ENCODE measurements around the gene CPA3.

CPA3 gene

DNA sequence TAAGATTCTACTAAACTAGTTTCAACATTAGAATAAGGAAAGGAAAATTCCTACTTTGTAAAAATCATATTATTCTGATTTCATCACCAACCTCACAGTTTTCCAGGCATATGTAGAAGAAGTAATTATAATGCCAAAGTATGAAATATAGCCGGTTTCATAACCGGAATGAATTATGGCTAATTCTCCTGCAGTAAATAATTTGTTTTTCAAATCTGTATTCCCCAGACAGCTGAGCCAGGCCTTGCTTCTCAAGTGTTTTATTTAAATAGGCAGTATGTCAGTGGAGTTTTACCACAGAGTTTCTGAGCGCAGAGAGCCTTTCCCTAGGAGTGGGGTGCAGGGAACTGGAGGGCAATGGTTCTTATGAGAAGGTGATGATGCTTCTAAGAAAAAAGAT lies 8.7 kb upstream of the CPA3 start:
- Histone ChIP-seq H3K4me3 (ENCODE audit: low read depth in 1 of 5, low read length in 5 of 5) (peak overlapping the region in 1 of 5 donors; percentile 20), H3K27ac (ENCODE audit: low read depth, low read length) (peak overlapping the region; percentile 56), H3K9me3 (ENCODE audit: control insufficient read depth in 5 of 5, low read length in 5 of 5) (no peaks in the 10 kb centered on the region), H3K36me3 (ENCODE audit: control insufficient read depth in 5 of 5, insufficient read depth in 5 of 5, low read length in 5 of 5) (no peaks in the 10 kb centered on the region), H3K27me3 (ENCODE audit: control insufficient read depth in 5 of 5, insufficient read depth in 4 of 5, low read length in 5 of 5) (no peaks in the 10 kb centered on the region), H3K9ac (ENCODE audit: low read length in 5 of 5) (peak overlapping the region in 1 of 5 donors; percentile 18), H3K4me1 (ENCODE audit: control insufficient read depth in 5 of 5, insufficient read depth in 5 of 5, low read length in 5 of 5) (peaks cover 0 to 21% (median 14%) of the 10 kb centered on the region in 5 donors)

DNA sequence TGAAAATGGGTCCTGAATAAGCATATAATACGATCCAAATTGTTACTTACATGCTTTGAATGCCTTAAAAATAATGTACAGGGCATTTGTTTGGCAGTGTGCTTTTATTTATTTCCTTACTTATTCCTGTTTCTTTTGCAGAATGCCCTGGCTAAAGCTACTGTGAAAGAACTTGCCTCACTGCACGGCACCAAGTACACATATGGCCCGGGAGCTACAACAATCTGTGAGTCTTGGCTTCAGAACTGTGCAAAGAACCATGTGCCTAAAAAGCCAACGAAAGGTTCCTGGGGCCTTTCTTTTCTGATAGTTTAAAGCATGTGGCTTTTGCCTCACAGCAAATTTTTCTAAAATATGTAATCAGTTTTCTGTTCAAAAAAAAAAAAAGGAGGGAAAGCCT lies 7.8 kb upstream of the CPA3 start:
- H3K36me3 ChIP-seq (ENCODE audit: control insufficient read depth in 5 of 5, insufficient read depth in 5 of 5, low read length in 5 of 5): no peaks in the 10 kb centered on the region
- peaks cover 0 to 19% (median 12%) of the 10 kb centered on the region in 5 donors for H3K4me1 ChIP-seq (ENCODE audit: control insufficient read depth in 5 of 5, insufficient read depth in 5 of 5, low read length in 5 of 5)
- H3K4me3 ChIP-seq (ENCODE audit: low read depth in 1 of 5, low read length in 5 of 5): peak overlapping the region in 1 of 5 donors; percentile 20
- no peak overlapping the region for H3K9ac ChIP-seq (ENCODE audit: low read length in 5 of 5)
- H3K27me3 ChIP-seq (ENCODE audit: control insufficient read depth in 5 of 5, insufficient read depth in 4 of 5, low read length in 5 of 5): no peaks in the 10 kb centered on the region
- H3K27ac ChIP-seq (ENCODE audit: low read depth, low read length): no peak overlapping the region
- H3K9me3 ChIP-seq (ENCODE audit: control insufficient read depth in 5 of 5, low read length in 5 of 5): no peaks in the 10 kb centered on the region

DNA sequence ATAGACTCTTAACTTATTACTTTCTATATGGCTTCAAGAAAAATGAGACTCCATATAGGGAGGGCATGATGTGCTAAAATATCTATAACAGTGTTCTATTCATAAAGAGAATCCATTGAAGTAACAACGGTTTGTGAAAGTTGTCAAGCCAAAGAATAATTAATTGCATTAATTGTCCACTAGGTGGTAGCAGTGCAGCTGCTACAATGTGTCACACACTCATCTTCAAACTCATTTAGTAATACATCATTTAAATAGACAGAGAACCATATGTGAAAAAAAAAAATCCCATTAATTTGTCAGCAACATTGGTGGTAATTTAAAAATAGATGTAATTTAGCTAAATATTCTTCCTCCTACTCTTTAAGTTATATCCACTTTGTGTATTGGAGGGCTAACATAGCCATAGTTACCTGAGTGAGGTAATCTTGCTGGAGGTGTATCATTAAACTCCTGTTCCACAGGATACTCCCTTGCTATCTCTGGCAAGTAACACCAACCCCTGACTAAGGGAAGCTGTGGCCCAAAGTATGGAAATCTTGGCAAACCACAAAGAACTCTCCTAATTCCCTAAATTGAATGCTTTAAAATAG lies 3.7 kb upstream of the CPA3 start:
- H3K9ac ChIP-seq (ENCODE audit: low read length in 5 of 5): no peak overlapping the region
- no peak overlapping the region for H3K27ac ChIP-seq (ENCODE audit: low read depth, low read length)
- H3K27me3 ChIP-seq (ENCODE audit: control insufficient read depth in 5 of 5, insufficient read depth in 4 of 5, low read length in 5 of 5): no peaks in the 10 kb centered on the region
- no peaks in the 10 kb centered on the region for H3K9me3 ChIP-seq (ENCODE audit: control insufficient read depth in 5 of 5, low read length in 5 of 5)
- peaks cover 0 to 11% (median 9%) of the 10 kb centered on the region in 5 donors for H3K4me1 ChIP-seq (ENCODE audit: control insufficient read depth in 5 of 5, insufficient read depth in 5 of 5, low read length in 5 of 5)
- H3K36me3 ChIP-seq (ENCODE audit: control insufficient read depth in 5 of 5, insufficient read depth in 5 of 5, low read length in 5 of 5): no peaks in the 10 kb centered on the region
- no peak overlapping the region for H3K4me3 ChIP-seq (ENCODE audit: low read depth in 1 of 5, low read length in 5 of 5)

DNA sequence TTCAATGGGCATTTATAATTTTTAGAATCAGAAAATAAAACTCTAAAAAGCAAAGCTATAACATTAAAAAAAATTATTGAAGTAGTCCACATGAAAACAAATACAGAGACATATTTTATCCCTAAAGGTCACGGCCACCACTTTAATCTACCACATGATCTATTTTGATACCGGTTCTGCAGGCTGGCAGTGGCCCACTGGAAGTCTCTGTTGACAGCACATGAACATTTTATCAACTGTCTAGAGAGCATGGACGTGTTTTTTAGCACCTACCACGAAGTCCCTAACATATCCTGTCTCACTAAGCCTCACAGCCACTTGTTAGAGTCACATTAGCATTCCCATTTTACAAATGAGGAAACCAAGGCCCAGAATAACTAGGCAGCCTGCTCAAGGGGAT lies 1.8 kb upstream of the CPA3 start:
- Histone ChIP-seq H3K27ac (ENCODE audit: low read depth, low read length) (no peak overlapping the region), H3K9ac (ENCODE audit: low read length in 5 of 5) (peak overlapping the region in 1 of 5 donors; percentile 15)

DNA sequence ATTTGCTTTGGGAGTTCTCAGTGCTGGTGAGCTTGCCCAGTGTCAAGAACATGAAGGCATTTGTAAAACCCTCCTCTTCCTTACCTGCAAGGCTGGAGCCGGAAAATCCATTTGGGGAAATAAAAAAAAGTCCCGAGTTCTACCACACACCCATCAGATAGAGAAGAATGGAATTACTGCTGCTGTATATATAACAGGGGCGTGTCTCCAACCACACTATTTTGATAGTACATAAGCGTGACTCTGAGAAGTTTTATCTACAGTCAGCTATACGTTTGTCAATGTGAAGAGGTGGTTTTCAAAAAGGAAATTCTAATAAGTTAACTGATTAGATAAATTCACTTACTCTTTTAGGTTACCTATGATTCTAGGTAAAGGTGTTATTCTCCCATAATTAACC lies 1.3 kb upstream of the CPA3 start:
- Histone ChIP-seq H3K27ac (ENCODE audit: low read depth, low read length) (no peak overlapping the region), H3K9ac (ENCODE audit: low read length in 5 of 5) (no peak overlapping the region), H3K4me1 (ENCODE audit: control insufficient read depth in 5 of 5, insufficient read depth in 5 of 5, low read length in 5 of 5) (no peaks in the 10 kb centered on the region), H3K36me3 (ENCODE audit: control insufficient read depth in 5 of 5, insufficient read depth in 5 of 5, low read length in 5 of 5) (no peaks in the 10 kb centered on the region), H3K9me3 (ENCODE audit: control insufficient read depth in 5 of 5, low read length in 5 of 5) (no peaks in the 10 kb centered on the region), H3K4me3 (ENCODE audit: low read depth in 1 of 5, low read length in 5 of 5) (no peak overlapping the region), H3K27me3 (ENCODE audit: control insufficient read depth in 5 of 5, insufficient read depth in 4 of 5, low read length in 5 of 5) (no peaks in the 10 kb centered on the region)

More for the DNA sequence above, 1.8 kb upstream of the CPA3 start:
- Histone ChIP-seq H3K4me3 (ENCODE audit: low read depth in 1 of 5, low read length in 5 of 5) (no peak overlapping the region), H3K9me3 (ENCODE audit: control insufficient read depth in 5 of 5, low read length in 5 of 5) (no peaks in the 10 kb centered on the region), H3K4me1 (ENCODE audit: control insufficient read depth in 5 of 5, insufficient read depth in 5 of 5, low read length in 5 of 5) (no peaks in the 10 kb centered on the region), H3K36me3 (ENCODE audit: control insufficient read depth in 5 of 5, insufficient read depth in 5 of 5, low read length in 5 of 5) (no peaks in the 10 kb centered on the region), H3K27me3 (ENCODE audit: control insufficient read depth in 5 of 5, insufficient read depth in 4 of 5, low read length in 5 of 5) (no peaks in the 10 kb centered on the region)

DNA sequence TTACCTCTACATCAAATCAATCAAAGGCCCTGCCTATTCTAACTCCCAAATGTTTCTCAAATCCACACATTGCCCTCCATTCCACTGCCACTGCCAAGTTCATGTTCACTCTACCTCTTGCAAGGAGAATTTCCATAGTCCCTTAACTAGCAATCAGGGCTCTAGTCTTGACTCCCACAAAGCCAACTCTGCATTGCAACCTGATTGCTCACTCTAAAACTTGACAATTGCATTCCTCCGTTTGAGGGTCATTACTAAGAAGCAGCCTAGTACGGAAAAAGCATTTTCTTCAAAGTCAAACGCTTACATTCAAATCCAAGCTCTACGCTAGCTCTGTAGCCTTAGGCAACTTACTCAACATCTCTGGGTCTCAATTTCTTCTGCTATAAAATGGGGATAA lies 1.2 kb downstream of the CPA3 start:
- Histone ChIP-seq H3K4me1 (ENCODE audit: control insufficient read depth in 5 of 5, insufficient read depth in 5 of 5, low read length in 5 of 5) (no peaks in the 10 kb centered on the region), H3K27me3 (ENCODE audit: control insufficient read depth in 5 of 5, insufficient read depth in 4 of 5, low read length in 5 of 5) (no peaks in the 10 kb centered on the region), H3K9me3 (ENCODE audit: control insufficient read depth in 5 of 5, low read length in 5 of 5) (no peaks in the 10 kb centered on the region), H3K27ac (ENCODE audit: low read depth, low read length) (no peak overlapping the region), H3K9ac (ENCODE audit: low read length in 5 of 5) (no peak overlapping the region), H3K36me3 (ENCODE audit: control insufficient read depth in 5 of 5, insufficient read depth in 5 of 5, low read length in 5 of 5) (no peaks in the 10 kb centered on the region), H3K4me3 (ENCODE audit: low read depth in 1 of 5, low read length in 5 of 5) (no peak overlapping the region)

DNA sequence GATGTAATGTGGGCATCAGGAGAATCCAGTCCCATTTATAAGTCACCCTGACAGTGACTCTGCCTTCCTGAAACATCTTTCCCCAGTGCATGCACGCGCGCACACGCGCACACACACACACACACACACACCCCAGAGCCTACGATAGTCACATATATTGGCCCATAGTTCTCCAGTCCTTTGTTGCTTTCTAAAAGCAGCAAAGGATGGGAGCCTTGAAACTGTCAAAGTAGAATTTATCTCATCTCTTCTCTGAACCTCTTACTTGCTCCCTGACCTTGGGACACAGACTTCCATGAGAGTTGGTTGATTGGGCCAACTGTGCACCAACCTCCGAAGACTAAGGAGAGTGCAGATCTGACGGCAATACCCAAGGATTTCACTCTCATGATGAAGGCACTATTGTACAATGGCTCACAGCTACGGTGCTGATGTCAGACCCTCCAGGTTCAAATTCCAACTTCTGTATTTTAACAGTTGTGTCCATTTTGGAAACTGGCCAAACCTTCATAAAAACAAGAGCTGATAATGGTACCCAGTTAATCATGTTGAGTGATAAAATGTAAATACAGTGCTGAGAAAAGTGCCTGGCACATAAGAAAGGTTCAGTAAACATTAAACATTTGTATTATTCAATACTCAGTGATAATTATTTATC lies 8.3 kb downstream of the CPA3 start:
- Histone ChIP-seq H3K27ac (ENCODE audit: low read depth, low read length) (no peak overlapping the region), H3K9me3 (ENCODE audit: control insufficient read depth in 5 of 5, low read length in 5 of 5) (no peaks in the 10 kb centered on the region), H3K27me3 (ENCODE audit: control insufficient read depth in 5 of 5, insufficient read depth in 4 of 5, low read length in 5 of 5) (no peaks in the 10 kb centered on the region), H3K4me1 (ENCODE audit: control insufficient read depth in 5 of 5, insufficient read depth in 5 of 5, low read length in 5 of 5) (no peaks in the 10 kb centered on the region), H3K4me3 (ENCODE audit: low read depth in 1 of 5, low read length in 5 of 5) (no peak overlapping the region), H3K36me3 (ENCODE audit: control insufficient read depth in 5 of 5, insufficient read depth in 5 of 5, low read length in 5 of 5) (no peaks in the 10 kb centered on the region), H3K9ac (ENCODE audit: low read length in 5 of 5) (no peak overlapping the region)

DNA sequence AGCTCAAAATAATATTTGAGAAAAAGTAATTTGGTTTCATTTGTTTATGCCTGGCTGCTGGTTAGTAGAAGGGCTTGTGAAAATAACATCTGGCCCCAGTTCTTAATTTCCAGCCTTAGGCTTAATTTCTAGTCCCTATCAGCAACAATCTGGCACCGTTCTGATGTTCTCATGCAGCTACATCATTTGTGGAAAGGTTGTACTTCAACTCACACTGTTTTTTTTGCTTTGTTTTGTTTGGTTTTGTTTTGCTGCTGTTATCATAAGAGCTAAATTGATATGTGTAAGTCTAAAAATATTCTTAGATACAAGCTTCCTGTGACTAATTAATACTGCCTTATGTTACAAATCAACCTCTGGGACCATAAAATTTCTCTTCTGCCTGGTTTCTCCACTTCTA lies 8.9 kb downstream of the CPA3 start:
- H3K36me3 ChIP-seq (ENCODE audit: control insufficient read depth in 5 of 5, insufficient read depth in 5 of 5, low read length in 5 of 5): no peaks in the 10 kb centered on the region
- no peaks in the 10 kb centered on the region for H3K4me1 ChIP-seq (ENCODE audit: control insufficient read depth in 5 of 5, insufficient read depth in 5 of 5, low read length in 5 of 5)
- no peak overlapping the region for H3K9ac ChIP-seq (ENCODE audit: low read length in 5 of 5)
- H3K27me3 ChIP-seq (ENCODE audit: control insufficient read depth in 5 of 5, insufficient read depth in 4 of 5, low read length in 5 of 5): no peaks in the 10 kb centered on the region
- no peak overlapping the region for H3K4me3 ChIP-seq (ENCODE audit: low read depth in 1 of 5, low read length in 5 of 5)
- H3K9me3 ChIP-seq (ENCODE audit: control insufficient read depth in 5 of 5, low read length in 5 of 5): no peaks in the 10 kb centered on the region
- H3K27ac ChIP-seq (ENCODE audit: low read depth, low read length): no peak overlapping the region

DNA sequence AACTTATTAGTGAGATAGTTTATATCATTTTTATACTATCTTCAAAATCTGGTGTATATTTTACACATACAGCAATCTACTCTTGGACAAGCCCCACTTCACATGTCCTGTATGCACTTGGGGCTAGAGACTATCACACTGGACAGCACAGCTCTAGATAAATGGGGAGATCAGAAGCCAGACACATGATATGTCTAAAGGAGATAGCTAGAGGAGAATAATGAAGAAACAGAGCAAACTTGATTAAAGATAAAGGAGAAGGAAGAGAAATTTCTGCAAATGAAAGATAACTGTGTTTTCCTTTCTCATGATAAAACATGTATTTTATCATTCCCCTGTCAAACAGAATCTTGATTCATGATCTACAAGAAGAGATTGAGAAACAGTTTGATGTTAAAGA lies 13.0 kb downstream of the CPA3 start:
- no peak overlapping the region for H3K27ac ChIP-seq (ENCODE audit: low read depth, low read length)
- H3K4me1 ChIP-seq (ENCODE audit: control insufficient read depth in 5 of 5, insufficient read depth in 5 of 5, low read length in 5 of 5): peaks cover 0 to 8% (median 2%) of the 10 kb centered on the region in 5 donors
- no peak overlapping the region for H3K9ac ChIP-seq (ENCODE audit: low read length in 5 of 5)
- no peaks in the 10 kb centered on the region for H3K9me3 ChIP-seq (ENCODE audit: control insufficient read depth in 5 of 5, low read length in 5 of 5)
- no peak overlapping the region for H3K4me3 ChIP-seq (ENCODE audit: low read depth in 1 of 5, low read length in 5 of 5)
- H3K36me3 ChIP-seq (ENCODE audit: control insufficient read depth in 5 of 5, insufficient read depth in 5 of 5, low read length in 5 of 5): no peaks in the 10 kb centered on the region
- H3K27me3 ChIP-seq (ENCODE audit: control insufficient read depth in 5 of 5, insufficient read depth in 4 of 5, low read length in 5 of 5): no peaks in the 10 kb centered on the region

DNA sequence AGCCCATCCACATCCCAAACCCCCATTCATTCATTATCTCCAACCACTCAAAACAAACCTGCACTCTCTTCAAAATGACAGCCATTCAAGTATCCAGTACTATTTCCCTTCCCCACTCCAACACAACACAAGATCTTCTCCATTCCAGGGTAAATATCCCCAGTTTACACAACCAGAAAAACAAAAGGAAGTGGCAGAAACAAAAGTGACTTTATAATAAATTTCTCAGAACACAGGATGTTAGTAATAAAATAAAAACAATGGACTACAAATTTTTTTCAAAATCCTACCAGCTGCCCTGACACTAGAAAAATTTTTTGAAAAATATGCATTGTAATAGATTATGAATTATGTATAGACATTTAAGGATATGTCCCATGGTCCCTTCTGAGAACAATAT lies 14.2 kb downstream of the CPA3 start:
- H3K9ac ChIP-seq (ENCODE audit: low read length in 5 of 5): no peak overlapping the region
- no peaks in the 10 kb centered on the region for H3K27me3 ChIP-seq (ENCODE audit: control insufficient read depth in 5 of 5, insufficient read depth in 4 of 5, low read length in 5 of 5)
- peaks cover 0 to 9% (median 4%) of the 10 kb centered on the region in 5 donors for H3K4me1 ChIP-seq (ENCODE audit: control insufficient read depth in 5 of 5, insufficient read depth in 5 of 5, low read length in 5 of 5)
- no peak overlapping the region for H3K27ac ChIP-seq (ENCODE audit: low read depth, low read length)
- no peaks in the 10 kb centered on the region for H3K36me3 ChIP-seq (ENCODE audit: control insufficient read depth in 5 of 5, insufficient read depth in 5 of 5, low read length in 5 of 5)
- H3K9me3 ChIP-seq (ENCODE audit: control insufficient read depth in 5 of 5, low read length in 5 of 5): no peaks in the 10 kb centered on the region
- no peak overlapping the region for H3K4me3 ChIP-seq (ENCODE audit: low read depth in 1 of 5, low read length in 5 of 5)

All from subcutaneous abdominal adipose tissue (tissue), 5 donors.